Left lung (tissue), 10 donors: ENCODE data around the gene GPR179. TPM values are rescaled to one million over a fixed set of nuclear protein-coding genes. Genes with fewer than 3 reads are reported as not detected.

Experiments
- ATAC-seq: fragments of 200-7000 bp; cut with Tn5 transposase; one replicate; pipeline ENCODE4 v1.9.1; 2020; ENCODE audit warnings: moderate library complexity
- DNase-seq, 4 donors: peaks; one replicate each; pipeline ENCODE4 v3.0.0-alpha.2; 2013 to 2020
- H3K27ac ChIP-seq, 2 donors: fragments of 200-600 bp; sonication (generic) in 1 of 2; one replicate each; pipeline versions ENCODE4 v1.5.0 to v1.8.0; 2020 to 2021
- H3K27me3 ChIP-seq, 2 donors: fragments of 200-600 bp; sonication (generic) in 1 of 2; one replicate each; pipeline versions ENCODE4 v1.5.0 to v1.8.0; 2020 to 2021
- H3K36me3 ChIP-seq, 2 donors: fragments of 200-600 bp; sonication (generic) in 1 of 2; one replicate each; pipeline versions ENCODE4 v1.5.0 to v1.8.0; 2020 to 2021
- H3K4me1 ChIP-seq, 2 donors: fragments of 200-600 bp; one replicate each; pipeline ENCODE4 v1.8.0; 2021
- H3K4me3 ChIP-seq, 2 donors: fragments of 200-600 bp; sonication (generic) in 1 of 2; one replicate each; pipeline versions ENCODE4 v1.5.0 to v1.8.0; 2020 to 2021; ENCODE audit warnings: mild to moderate bottlenecking in 1 of 2
- H3K9me3 ChIP-seq, 2 donors: fragments of 200-600 bp; sonication (generic) in 1 of 2; one replicate each; pipeline versions ENCODE4 v1.5.0 to v1.8.0; 2020 to 2021
- intact Hi-C, 2 donors: fragments of 100-400 bp; cut with DNase I; formaldehyde crosslinking; loops; one replicate each; pipeline versions ENCODE4 v1.11.2 to v1.14.2; 2022
- polyA plus RNA-seq, 6 donors: library from polyadenylated mRNA; unstranded; fragments of 120-200 nt; gene quantifications; one replicate each; pipeline ENCODE4 v1.2.1, GENCODE V29; 2013; ENCODE audit not compliant: insufficient read length in 6 of 6
- total RNA-seq, 2 donors: library from RNA; stranded (reverse); fragmentation: NEBNext Ultra II Directional; extraction: Animal tissue kit (Norgen Biotek cat#: 25700); gene quantifications; one replicate each; pipeline ENCODE4 v1.2.1, GENCODE V29; 2021
- TF ChIP-seq, protein P1 (sequence below), 2 donors: fragments of 200-600 bp; sonication (generic) in 1 of 2; IDR thresholded peaks; one replicate each; pipeline versions ENCODE4 v1.5.0 to v1.8.0; 2021; ENCODE audit warnings: antibody characterized with exemption in 2 of 2
- donor health status: DM: no; HTN: yes; CAD: no.
- donor health status: DM: no; HTN: no; CAD: no.

The GPR179 gene
- total and polyA plus RNA-seq, 8 donors, result 0.24 to 0.50 (median 0.34) TPM; not detected in 1

- H3K4me1 ChIP-seq, result peaks cover 21 to 50% of the 10 kb centered on the region in 2 donors
- H3K9me3 ChIP-seq, result no peaks in the 10 kb centered on the region
- TF ChIP-seq, protein P1, sequence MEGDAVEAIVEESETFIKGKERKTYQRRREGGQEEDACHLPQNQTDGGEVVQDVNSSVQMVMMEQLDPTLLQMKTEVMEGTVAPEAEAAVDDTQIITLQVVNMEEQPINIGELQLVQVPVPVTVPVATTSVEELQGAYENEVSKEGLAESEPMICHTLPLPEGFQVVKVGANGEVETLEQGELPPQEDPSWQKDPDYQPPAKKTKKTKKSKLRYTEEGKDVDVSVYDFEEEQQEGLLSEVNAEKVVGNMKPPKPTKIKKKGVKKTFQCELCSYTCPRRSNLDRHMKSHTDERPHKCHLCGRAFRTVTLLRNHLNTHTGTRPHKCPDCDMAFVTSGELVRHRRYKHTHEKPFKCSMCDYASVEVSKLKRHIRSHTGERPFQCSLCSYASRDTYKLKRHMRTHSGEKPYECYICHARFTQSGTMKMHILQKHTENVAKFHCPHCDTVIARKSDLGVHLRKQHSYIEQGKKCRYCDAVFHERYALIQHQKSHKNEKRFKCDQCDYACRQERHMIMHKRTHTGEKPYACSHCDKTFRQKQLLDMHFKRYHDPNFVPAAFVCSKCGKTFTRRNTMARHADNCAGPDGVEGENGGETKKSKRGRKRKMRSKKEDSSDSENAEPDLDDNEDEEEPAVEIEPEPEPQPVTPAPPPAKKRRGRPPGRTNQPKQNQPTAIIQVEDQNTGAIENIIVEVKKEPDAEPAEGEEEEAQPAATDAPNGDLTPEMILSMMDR (IDR thresholded peaks at IDR 0.05), result no peak
- ATAC-seq, result no peak
- no peak for DNase-seq
- intact Hi-C loops, result loop anchor here in 1 of 2 donors (10.0 kb wide), 1 partner anchor 60 kb away; no protein-coding TSS in a partner anchor
- H3K27ac ChIP-seq, result no peak overlapping the region
- H3K27me3 ChIP-seq, result no peaks in the 10 kb centered on the region
- H3K4me3 ChIP-seq, result no peak overlapping the region
- no peaks in the 10 kb centered on the region for H3K36me3 ChIP-seq
Observed at GRCh38 chr17:38355251-38355650, 11.5 kb upstream of the GPR179 start.

DNA sequence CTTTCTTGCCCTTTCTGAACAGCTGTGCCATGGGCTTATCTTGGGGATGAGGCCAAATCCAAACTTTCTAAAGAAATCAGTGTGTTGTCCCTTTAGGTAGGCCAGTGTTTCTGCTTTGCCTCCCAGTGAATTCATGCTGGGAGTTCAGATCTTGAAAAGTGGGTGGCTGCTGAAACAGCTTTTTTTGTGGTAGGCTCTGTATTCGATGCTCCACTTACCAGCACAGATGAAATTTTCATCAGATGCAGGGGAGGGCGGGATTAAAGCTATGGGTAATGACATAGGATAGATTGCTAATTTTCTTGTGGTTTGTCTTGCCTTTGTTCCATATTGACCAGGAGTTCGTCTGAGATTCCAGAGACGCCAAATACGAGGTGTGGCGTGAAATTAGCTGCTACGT, 10.7 kb upstream of the GPR179 start:
- H3K4me3 ChIP-seq, result peak overlapping the region in 1 of 2 donors; percentile 82
- DNase-seq, result no peak
- no peak overlapping the region for H3K27ac ChIP-seq
- no peaks in the 10 kb centered on the region for H3K36me3 ChIP-seq
- H3K27me3 ChIP-seq, result no peaks in the 10 kb centered on the region
- H3K9me3 ChIP-seq, result no peaks in the 10 kb centered on the region
- no peak for ATAC-seq
- H3K4me1 ChIP-seq, result peaks cover 21 to 50% of the 10 kb centered on the region in 2 donors
- intact Hi-C loops, result loop anchor here in 1 of 2 donors (10.0 kb wide), 1 partner anchor 60 kb away; no protein-coding TSS in a partner anchor
- TF ChIP-seq, protein P1 (IDR thresholded peaks at IDR 0.05), result no peak

DNA sequence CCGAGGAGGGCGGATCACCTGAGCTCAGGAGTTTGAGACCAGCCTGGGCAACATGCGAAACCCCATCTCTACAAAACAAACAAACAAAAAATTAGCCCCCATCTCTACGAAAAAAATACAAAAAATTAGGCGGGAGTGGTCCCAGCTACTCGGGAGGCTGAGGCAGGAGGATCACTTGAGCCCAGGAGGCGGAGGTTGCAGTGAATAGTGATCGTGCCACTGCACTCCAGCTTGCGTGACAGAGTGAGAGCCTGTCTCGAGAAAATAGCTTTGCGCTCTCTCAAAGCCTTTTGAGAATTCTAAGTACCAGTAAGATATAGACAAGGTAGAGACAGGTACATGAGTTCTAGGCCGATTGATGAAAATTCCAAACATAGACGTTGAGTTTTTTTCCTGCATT, 9.9 kb upstream of the GPR179 start:
- ATAC-seq (no peak), DNase-seq (no peak)
- Histone ChIP-seq H3K9me3 (no peaks in the 10 kb centered on the region), H3K27ac (no peak overlapping the region), H3K27me3 (no peaks in the 10 kb centered on the region), H3K4me1 (peaks cover 14 to 47% of the 10 kb centered on the region in 2 donors), H3K36me3 (no peaks in the 10 kb centered on the region), H3K4me3 (peak overlapping the region in 1 of 2 donors; percentile 82)
- intact Hi-C loops, result loop anchor here in 1 of 2 donors (10.0 kb wide), 1 partner anchor 61 kb away; no protein-coding TSS in a partner anchor
- TF ChIP-seq, protein P1 (IDR thresholded peaks at IDR 0.05), result no peak

DNA sequence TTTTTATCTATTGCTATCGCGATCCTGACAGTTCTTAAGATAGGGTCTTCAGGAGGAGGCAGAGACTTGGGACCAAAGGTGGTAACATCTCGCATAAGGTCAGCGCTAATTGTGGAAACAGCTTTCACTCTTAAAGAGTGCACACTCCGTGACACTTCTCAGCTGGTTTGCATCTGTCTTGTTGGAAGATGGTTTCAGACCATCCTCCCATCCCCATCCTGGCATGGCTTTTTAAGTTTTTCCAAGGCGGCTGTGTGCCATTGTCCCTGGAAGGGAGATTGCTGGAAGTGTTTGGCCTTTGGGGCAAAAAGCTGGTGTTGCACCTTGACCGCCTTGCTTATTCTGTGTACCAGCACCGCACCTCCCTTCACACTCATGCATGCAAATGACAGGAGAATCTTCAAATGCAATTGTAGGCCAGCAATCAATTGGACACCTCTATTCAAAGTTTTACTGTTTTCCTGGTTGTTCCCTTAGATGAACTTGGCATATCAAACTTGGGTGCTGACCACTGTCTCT, 9.4 kb upstream of the GPR179 start:
- H3K27ac ChIP-seq, result peak overlapping the region in 1 of 2 donors; percentile 71
- DNase-seq, result no peak
- H3K36me3 ChIP-seq, result no peaks in the 10 kb centered on the region
- no peaks in the 10 kb centered on the region for H3K27me3 ChIP-seq
- TF ChIP-seq, protein P1 (IDR thresholded peaks at IDR 0.05), result no peak
- ATAC-seq, result no peak
- intact Hi-C loops, result loop anchor here in 1 of 2 donors (10.0 kb wide), 1 partner anchor 62 kb away; no protein-coding TSS in a partner anchor
- H3K9me3 ChIP-seq, result no peaks in the 10 kb centered on the region
- peak overlapping the region; percentile 82 to 84 for H3K4me3 ChIP-seq
- peaks cover 8 to 46% of the 10 kb centered on the region in 2 donors for H3K4me1 ChIP-seq

GRCh38 chr17:38352245-38353085, 8.7 kb upstream of the GPR179 start:
- Histone ChIP-seq H3K4me1 (peaks cover 8 to 42% of the 10 kb centered on the region in 2 donors), H3K9me3 (no peaks in the 10 kb centered on the region), H3K36me3 (no peaks in the 10 kb centered on the region), H3K27ac (peak overlapping the region; percentile 58 to 71), H3K4me3 (peak overlapping the region; percentile 82 to 84), H3K27me3 (no peaks in the 10 kb centered on the region)
- DNase-seq, result peak in 3 of 4 donors; percentile 18 to 87 (median 44)
- intact Hi-C loops, result loop anchor here in 1 of 2 donors (10.0 kb wide), 1 partner anchor 62 kb away; no protein-coding TSS in a partner anchor
- TF ChIP-seq, protein P1 (IDR thresholded peaks at IDR 0.05), result no peak
- peak; percentile 16 for ATAC-seq
